GM23248 (cell line): ENCODE measurements around the gene ANKK1.

Experiments
- EZH2 ChIP-seq: fragments of 200-600 bp; sonication (generic); IDR thresholded peaks from 2 replicates; pipeline ENCODE4 v1.6.1; 2018; ENCODE audit warnings: antibody characterized with exemption, mild to moderate bottlenecking; ENCODE audit not compliant: insufficient read depth, poor library complexity, severe bottlenecking
- EZH2phosphoT487 ChIP-seq: fragments of 200-600 bp; sonication (generic); IDR thresholded peaks from 2 replicates; pipeline ENCODE4 v1.6.1; 2018; ENCODE audit warnings: antibody characterized with exemption, moderate library complexity, mild to moderate bottlenecking, low read depth; ENCODE audit not compliant: insufficient read depth

DNA sequence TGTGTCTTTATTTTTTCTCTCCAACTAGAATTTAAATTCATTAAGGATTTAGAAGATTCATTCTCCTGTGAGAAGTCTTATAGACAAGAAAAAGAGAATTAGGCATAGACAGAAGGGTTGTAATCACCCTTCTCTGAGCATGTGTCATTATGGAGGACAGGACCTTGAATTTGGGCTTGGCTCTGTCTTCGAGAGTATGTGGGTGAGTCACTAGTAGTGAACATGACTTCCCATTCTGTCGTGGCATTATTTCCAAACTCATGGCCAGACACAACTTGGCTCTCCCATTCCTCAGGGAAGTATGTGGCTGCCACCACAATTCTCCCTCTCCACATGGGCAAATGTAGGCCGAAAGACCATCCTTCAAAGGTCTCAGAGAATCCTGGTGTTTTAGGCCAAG lies 14.3 kb upstream of the ANKK1 start:
- TF ChIP-seq EZH2, result no peak
- no peak for TF ChIP-seq EZH2phosphoT487
